ENCODE results near the gene ZMYND12.

DNA sequence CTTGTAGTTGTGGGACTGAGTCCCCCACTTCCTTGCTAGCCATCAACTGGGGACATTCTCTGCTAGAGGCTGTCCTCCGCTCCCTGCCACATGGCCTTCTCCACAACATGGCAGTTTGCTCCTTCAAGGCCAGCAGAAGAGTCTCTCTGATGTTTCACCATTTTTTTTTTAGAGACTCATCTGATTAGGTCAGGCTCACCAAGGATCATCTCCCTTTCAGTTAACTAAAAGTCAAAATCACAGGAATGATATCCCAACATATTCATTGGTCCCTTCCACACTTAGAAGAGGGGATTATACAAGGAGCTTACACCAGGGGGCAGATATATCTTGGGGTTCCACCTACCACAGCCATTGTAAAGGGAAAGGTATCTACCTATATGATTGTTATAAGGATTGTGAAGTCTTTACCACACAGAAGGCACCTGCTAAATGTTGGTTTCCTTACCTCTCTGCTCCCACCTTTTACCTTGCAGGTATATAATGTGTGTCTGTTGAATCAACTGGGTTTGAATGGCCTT is 51.9 kb downstream of the ZMYND12 start:
- TF ChIP-seq PPARA (CRISPR knock-in tag; IDR thresholded peaks at IDR 0.05; ENCODE audit: borderline replicate concordance), result no peak
- TF ChIP-seq CSDC2 (CRISPR knock-in tag; IDR thresholded peaks at IDR 0.05), result no peak
